GM19099 (cell line): ENCODE measurements around the gene PEPD.

ENCODE experiments used
- POLR2A ChIP-seq: IDR thresholded peaks from 3 replicates; pipeline ENCODE4 v1.6.1; 2011; ENCODE audit warnings: low read depth; ENCODE audit not compliant: insufficient read length; ENCODE audit errors: extremely low read depth

Gene PEPD

GRCh38 chr19:33507021-33507956 lies 14.3 kb downstream of the PEPD start:
- TF ChIP-seq POLR2A, result no peak

GRCh38 chr19:33506498-33506897 lies 15.1 kb downstream of the PEPD start:
- TF ChIP-seq POLR2A, result no peak

GRCh38 chr19:33505823-33506222 lies 15.8 kb downstream of the PEPD start:
- no peak for TF ChIP-seq POLR2A

GRCh38 chr19:33505148-33505547 lies 16.4 kb downstream of the PEPD start:
- no peak for TF ChIP-seq POLR2A

- TF ChIP-seq POLR2A, result no peak
Measured at GRCh38 chr19:33504058-33504444, 17.5 kb downstream of the PEPD start.

GRCh38 chr19:33503433-33504057 lies 18.0 kb downstream of the PEPD start:
- no peak for TF ChIP-seq POLR2A

- no peak for TF ChIP-seq POLR2A
Measured at GRCh38 chr19:33503030-33503429, 18.6 kb downstream of the PEPD start.

GRCh38 chr19:33502521-33502920 lies 19.1 kb downstream of the PEPD start:
- no peak for TF ChIP-seq POLR2A

GRCh38 chr19:33501693-33502356 lies 19.8 kb downstream of the PEPD start:
- no peak for TF ChIP-seq POLR2A

GRCh38 chr19:33500991-33501390 lies 20.6 kb downstream of the PEPD start:
- TF ChIP-seq POLR2A, result no peak

- TF ChIP-seq POLR2A, result no peak
Measured at GRCh38 chr19:33500586-33500985, 21.0 kb downstream of the PEPD start.

GRCh38 chr19:33499671-33500506 lies 21.7 kb downstream of the PEPD start:
- no peak for TF ChIP-seq POLR2A

- no peak for TF ChIP-seq POLR2A
Measured at GRCh38 chr19:33499248-33499647, 22.3 kb downstream of the PEPD start.

GRCh38 chr19:33498391-33499000 lies 23.1 kb downstream of the PEPD start:
- no peak for TF ChIP-seq POLR2A
